Fibroblast of lung (primary cell): ENCODE results near the gene ING1. TPM values are rescaled to one million over a fixed set of nuclear protein-coding genes. Genes with fewer than 3 reads are reported as not detected.

Experiments
- DNase-seq, 2 donors: peaks; one replicate each; pipeline versions ENCODE4 v3.0.0 to v3.0.0-alpha.2; 2010; ENCODE audit warnings: low read depth in 2 of 2
- H2AFZ ChIP-seq: 2 replicates; pipeline ENCODE4 v1.5.1; 2012; ENCODE audit warnings: low read length, control low read depth, inconsistent platforms
- H3K27ac ChIP-seq: 2 replicates; pipeline ENCODE4 v1.5.1; 2011; ENCODE audit warnings: low read length, control low read depth; ENCODE audit not compliant: insufficient read depth
- H3K27me3 ChIP-seq: 2 replicates; pipeline ENCODE4 v1.5.1; 2011; ENCODE audit warnings: mild to moderate bottlenecking, low read length; ENCODE audit not compliant: control insufficient read depth, insufficient read depth
- H3K36me3 ChIP-seq: 2 replicates; pipeline ENCODE4 v1.5.1; 2011; ENCODE audit warnings: low read length; ENCODE audit not compliant: control insufficient read depth, insufficient read depth
- H3K4me1 ChIP-seq: 2 replicates; pipeline ENCODE4 v1.5.1; 2011; ENCODE audit warnings: low read length; ENCODE audit not compliant: control insufficient read depth, insufficient read depth; ENCODE audit errors: extremely low read depth
- H3K4me2 ChIP-seq: 2 replicates; pipeline ENCODE4 v1.5.1; 2011; ENCODE audit warnings: low read length, control low read depth; ENCODE audit not compliant: insufficient read depth; ENCODE audit errors: extremely low read depth
- H3K4me3 ChIP-seq, 4 experiments: fragments of 200-600 bp in 1 of 4; sonication (generic) in 1 of 4; replicated peaks in 1 of 4; 2 replicates each; pipeline ENCODE4 v1.5.1; 2011 to 2016; ENCODE audit warnings: low read length in 4 of 4, low read depth in 3 of 4, mild to moderate bottlenecking in 3 of 4, control low read depth in 2 of 4, inconsistent platforms in 1 of 4, mixed read lengths in 1 of 4; ENCODE audit not compliant: insufficient read depth in 1 of 4; ENCODE audit errors: control extremely low read depth in 1 of 4
- H3K79me2 ChIP-seq: 2 replicates; pipeline ENCODE4 v1.5.1; 2012; ENCODE audit warnings: mild to moderate bottlenecking, low read length, inconsistent platforms; ENCODE audit not compliant: control insufficient read depth, insufficient read depth
- H3K9ac ChIP-seq: 2 replicates; pipeline ENCODE4 v1.5.1; 2011; ENCODE audit warnings: mild to moderate bottlenecking, low read length, control low read depth; ENCODE audit not compliant: insufficient read depth
- H3K9me3 ChIP-seq: 2 replicates; pipeline ENCODE4 v1.5.1; 2012; ENCODE audit warnings: low read depth, low read length; ENCODE audit not compliant: control insufficient read depth, insufficient read depth
- H4K20me1 ChIP-seq: 2 replicates; pipeline ENCODE4 v1.5.1; 2011; ENCODE audit warnings: low read length; ENCODE audit not compliant: control insufficient read depth, insufficient read depth; ENCODE audit errors: extremely low read depth
- CTCF ChIP-seq, 2 donors: IDR thresholded peaks in 1 of 2; conservative IDR thresholded peaks in 1 of 2; 1 replicate in 1 of 2; 2 replicates in 1 of 2; pipeline ENCODE4 v1.5.1; 2011 to 2012; ENCODE audit warnings: low read length in 2 of 2, control low read depth in 1 of 2, inconsistent platforms in 1 of 2, low read depth in 1 of 2, mild to moderate bottlenecking in 1 of 2
- EZH2 ChIP-seq: IDR thresholded peaks from 2 replicates; pipeline ENCODE4 v1.5.1; 2012; ENCODE audit warnings: low read length, control low read depth, mild to moderate bottlenecking; ENCODE audit errors: missing control alignments
- polyA plus RNA-seq, 2 donors: library from polyadenylated mRNA; depleted of rRNA in 1 of 2; stranded (reverse) in 1 of 2; unstranded in 1 of 2; fragments of >200 nt; gene quantifications; 2 replicates each; pipeline ENCODE4 v1.2.1, GENCODE V29; 2011 to 2012; ENCODE audit warnings: missing spikeins in 1 of 2
- total RNA-seq: library from RNA; depleted of rRNA; stranded (reverse); fragments of >200 nt; gene quantifications from 2 replicates; pipeline ENCODE4 v1.2.1, GENCODE V29; 2014

The ING1 gene
- total and polyA plus RNA-seq, 2 donors (not counting 1 experiment from before 2014, with no cell fraction given): 7.9 to 13.0 TPM

DNA sequence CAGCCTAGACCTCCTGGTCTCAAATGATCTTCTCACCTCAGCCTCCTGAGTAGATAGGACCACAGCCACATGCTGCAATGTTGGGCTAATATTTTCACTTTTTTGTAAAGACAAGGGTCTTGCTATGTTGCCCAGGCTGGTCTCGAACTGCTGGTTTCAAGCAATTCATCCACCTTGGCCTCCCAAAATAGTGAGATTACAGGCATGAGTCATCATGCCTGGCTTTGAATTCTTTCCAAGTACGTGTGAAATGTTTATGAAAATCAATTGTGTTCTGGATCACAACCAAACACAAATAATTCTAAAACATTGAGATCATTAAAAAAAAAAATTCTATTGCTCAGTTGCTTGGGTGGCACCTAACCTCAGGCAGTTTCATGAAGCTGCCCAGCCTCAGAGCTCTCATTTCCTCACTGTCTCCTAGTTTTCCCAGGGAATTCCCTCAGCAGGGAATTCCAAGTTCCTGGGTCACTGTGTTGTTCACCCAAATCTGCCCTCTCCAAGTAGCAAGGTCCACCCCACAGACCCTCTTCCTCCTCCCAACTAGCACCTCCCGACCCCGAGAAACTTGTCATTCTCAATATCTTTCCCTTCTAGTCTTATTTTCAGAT lies 44.8 kb downstream of the ING1 start:
- peaks cover 2% of the 10 kb centered on the region for H3K4me1 ChIP-seq
- no peak overlapping the region for H2AFZ ChIP-seq
- DNase-seq: peak; percentile 16 to 50
- H4K20me1 ChIP-seq: no peaks in the 10 kb centered on the region
- no peak overlapping the region for H3K4me3 ChIP-seq
- H3K27me3 ChIP-seq: no peaks in the 10 kb centered on the region
- no peak for TF ChIP-seq CTCF (conservative IDR thresholded peaks at IDR 0.05 in 1 of 2, IDR thresholded peaks at IDR 0.05 in 1 of 2; ENCODE audit: low read depth in 1 of 2, low read length in 2 of 2)
- no peak for TF ChIP-seq EZH2
- H3K9me3 ChIP-seq: no peaks in the 10 kb centered on the region
- no peaks in the 10 kb centered on the region for H3K36me3 ChIP-seq
- H3K9ac ChIP-seq: no peak overlapping the region
- no peak overlapping the region for H3K4me2 ChIP-seq
- no peak overlapping the region for H3K27ac ChIP-seq
- H3K79me2 ChIP-seq: no peaks in the 10 kb centered on the region

- Histone ChIP-seq H3K4me1 (peaks cover 2% of the 10 kb centered on the region), H3K9ac (no peak overlapping the region), H3K79me2 (no peaks in the 10 kb centered on the region), H2AFZ (no peak overlapping the region), H3K27ac (no peak overlapping the region), H4K20me1 (no peaks in the 10 kb centered on the region), H3K4me2 (no peak overlapping the region), H3K27me3 (no peaks in the 10 kb centered on the region), H3K36me3 (no peaks in the 10 kb centered on the region), H3K9me3 (no peaks in the 10 kb centered on the region), H3K4me3 (no peak overlapping the region)
- TF ChIP-seq CTCF (conservative IDR thresholded peaks at IDR 0.05 in 1 of 2, IDR thresholded peaks at IDR 0.05 in 1 of 2; ENCODE audit: low read depth in 1 of 2, low read length in 2 of 2) (no peak), EZH2 (no peak)
- DNase-seq: peak; percentile 18 to 62
These were observed 46.2 kb downstream of the ING1 start for GRCh38 chr13:110759710-110760109.

DNA sequence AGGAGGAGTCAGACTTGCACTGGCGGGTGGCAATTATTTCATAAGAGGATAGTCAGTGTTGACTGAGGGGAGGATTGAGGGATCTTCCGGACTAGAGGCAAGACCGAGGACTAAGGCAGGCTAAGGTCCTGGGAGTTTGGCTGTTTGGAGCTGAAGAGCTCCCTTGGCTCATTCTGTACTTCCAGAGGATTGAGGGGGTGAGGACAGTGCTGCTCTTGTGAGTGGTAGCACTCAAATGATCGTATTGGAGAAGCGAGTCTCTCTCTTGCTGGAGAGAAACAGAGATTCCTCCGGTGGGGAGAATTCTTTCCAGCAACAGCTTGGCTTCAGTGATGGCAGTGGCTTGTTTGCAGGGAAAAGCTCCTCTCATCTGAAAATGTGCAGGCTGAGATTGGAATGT lies 47.1 kb downstream of the ING1 start:
- no peak overlapping the region for H3K4me3 ChIP-seq
- H3K36me3 ChIP-seq: no peaks in the 10 kb centered on the region
- DNase-seq: no peak
- no peak overlapping the region for H3K4me2 ChIP-seq
- peaks cover 3% of the 10 kb centered on the region for H3K27me3 ChIP-seq
- H2AFZ ChIP-seq: no peak overlapping the region
- no peak for TF ChIP-seq CTCF (conservative IDR thresholded peaks at IDR 0.05 in 1 of 2, IDR thresholded peaks at IDR 0.05 in 1 of 2; ENCODE audit: low read depth in 1 of 2, low read length in 2 of 2)
- TF ChIP-seq EZH2: no peak
- H3K9me3 ChIP-seq: no peaks in the 10 kb centered on the region
- H4K20me1 ChIP-seq: no peaks in the 10 kb centered on the region
- H3K79me2 ChIP-seq: no peaks in the 10 kb centered on the region
- no peak overlapping the region for H3K27ac ChIP-seq
- H3K9ac ChIP-seq: no peak overlapping the region
- peaks cover 2% of the 10 kb centered on the region for H3K4me1 ChIP-seq
